Eye (tissue), 1 donor: ENCODE measurements around the gene ACOT12.
A peak's percentile ranks its signal among the peaks of the same experiment; 100 is the strongest.
"Not testable (repeated sequence)": the region's sequence is repeated elsewhere in the genome, so short reads cannot be mapped to it uniquely, and the experiment has no call there.

Source experiments
- DNase-seq: peaks from one replicate; pipeline ENCODE4 v3.0.0-alpha.2; 2015

The ACOT12 gene

GRCh38 chr5:81393783-81394718, at the start of gene ACOT12:
TSS of gene ACOT12 (minus strand) at chr5:81394134. CDS start at chr5:81394114, 20 bp downstream.
- peak; percentile 61 for DNase-seq

- no peak for DNase-seq
Observed at GRCh38 chr5:81435023-81435422, 41.1 kb upstream of the ACOT12 start.

GRCh38 chr5:81429985-81430384, 36.1 kb upstream of the ACOT12 start:
- DNase-seq, result no peak

- DNase-seq, result no peak
Observed at GRCh38 chr5:81429363-81429762, 35.4 kb upstream of the ACOT12 start.

- no peak for DNase-seq
Observed at GRCh38 chr5:81428861-81429260, 34.9 kb upstream of the ACOT12 start.

DNA sequence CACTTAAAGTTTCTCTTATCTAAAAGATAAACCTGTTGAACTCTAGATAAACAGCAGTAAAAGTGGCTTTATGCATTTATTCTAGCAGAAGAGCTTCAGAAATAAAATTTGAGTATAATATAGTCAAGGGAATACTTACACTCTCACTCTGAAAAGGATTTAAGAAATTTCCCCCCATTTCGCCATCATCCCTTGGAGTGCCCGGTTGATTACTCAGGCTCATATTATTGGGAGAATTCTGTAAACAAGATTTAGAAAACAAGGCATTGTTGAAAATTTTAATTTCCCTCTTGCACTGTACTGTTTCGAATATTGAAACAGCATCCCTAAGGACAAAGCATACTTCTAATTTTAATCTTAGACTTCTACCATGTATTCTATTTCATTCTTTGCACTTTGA, 34.5 kb upstream of the ACOT12 start:
- no peak for DNase-seq

- no peak for DNase-seq
Observed at GRCh38 chr5:81427566-81427965, 33.6 kb upstream of the ACOT12 start.

DNA sequence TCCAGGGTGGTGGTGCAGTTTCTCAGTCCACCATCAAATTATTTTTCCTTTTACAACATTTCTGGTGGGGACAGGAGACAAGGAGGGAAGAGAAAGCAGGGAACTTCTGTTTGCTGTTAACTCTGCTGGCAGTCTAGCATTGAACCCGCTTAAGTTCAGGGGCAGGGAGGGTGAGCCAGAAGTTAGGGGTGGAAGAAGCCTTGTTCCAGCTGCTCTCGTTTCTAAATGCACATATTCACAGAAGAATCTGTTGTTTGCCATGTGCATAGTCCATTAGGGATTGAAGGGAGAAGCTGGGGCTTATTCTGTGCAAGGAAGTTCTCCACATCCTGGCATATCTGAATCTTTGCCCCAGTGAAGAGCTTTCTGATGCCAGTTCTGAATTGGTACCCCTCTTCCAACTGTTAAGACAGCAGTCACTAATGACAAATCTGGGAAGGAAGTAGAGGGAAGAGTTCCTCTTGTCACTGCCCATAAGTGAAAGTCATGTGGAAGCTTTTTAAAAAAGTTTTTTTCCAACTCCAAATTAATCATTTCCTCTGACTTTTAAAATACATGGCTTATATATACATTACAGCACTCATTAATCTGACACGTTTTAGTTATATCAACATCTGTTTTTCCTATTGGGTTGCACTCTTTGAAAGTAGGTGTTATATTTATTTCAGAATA, 32.6 kb upstream of the ACOT12 start:
- no peak for DNase-seq

- DNase-seq, result peak; percentile 73
Observed at GRCh38 chr5:81425569-81425968, 31.6 kb upstream of the ACOT12 start.

DNA sequence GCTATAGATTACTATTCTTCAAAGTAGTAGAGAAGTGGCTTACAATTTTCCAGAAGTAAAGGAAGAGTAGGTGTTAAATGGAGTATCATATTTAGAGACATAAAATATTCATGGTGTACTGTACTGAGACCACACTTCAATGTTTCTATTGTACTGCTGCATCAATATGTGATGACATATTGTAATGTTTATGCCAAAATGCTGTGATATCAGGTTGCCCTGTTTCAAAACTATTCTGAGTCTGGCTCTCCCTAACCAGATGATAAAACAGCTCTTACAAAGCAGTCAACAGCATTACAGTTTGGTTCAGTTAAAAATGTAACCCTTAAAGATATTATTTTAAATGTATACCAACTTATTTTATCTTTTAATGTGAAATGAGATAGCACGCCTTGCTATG, 30.8 kb upstream of the ACOT12 start:
- no peak for DNase-seq

GRCh38 chr5:81422671-81423070, 28.7 kb upstream of the ACOT12 start:
- peak; percentile 41 for DNase-seq

DNA sequence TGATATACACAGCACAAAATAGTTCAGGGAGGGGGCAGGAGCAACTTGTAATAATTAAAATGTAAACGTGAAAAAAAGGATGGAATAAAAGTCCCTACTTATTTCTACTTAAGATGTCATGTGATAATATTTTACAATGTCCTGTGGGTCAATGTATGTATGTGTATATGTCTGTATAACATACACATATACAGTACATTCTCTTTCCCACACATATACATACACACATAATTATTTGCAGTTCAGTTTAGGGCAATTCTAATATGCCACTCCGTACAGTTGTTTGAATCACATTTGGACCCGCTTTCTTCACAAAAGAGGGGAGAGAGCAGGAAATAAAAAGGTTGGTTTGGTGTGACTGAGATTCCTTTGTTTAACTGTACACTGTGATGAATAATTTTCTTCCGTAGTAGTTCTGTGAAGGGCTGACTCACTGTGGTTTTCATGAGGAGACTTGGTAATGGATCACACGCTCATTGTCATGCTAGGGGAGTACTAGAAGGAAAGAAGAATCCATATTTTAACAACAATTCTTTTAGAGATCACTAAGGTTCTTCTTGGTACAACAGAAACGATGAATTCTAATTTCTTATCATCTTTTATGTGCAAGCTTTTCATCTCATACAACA, 26.2 kb upstream of the ACOT12 start:
- DNase-seq, result no peak

- DNase-seq, result no peak
Observed at GRCh38 chr5:81418606-81419005, 24.7 kb upstream of the ACOT12 start.

DNA sequence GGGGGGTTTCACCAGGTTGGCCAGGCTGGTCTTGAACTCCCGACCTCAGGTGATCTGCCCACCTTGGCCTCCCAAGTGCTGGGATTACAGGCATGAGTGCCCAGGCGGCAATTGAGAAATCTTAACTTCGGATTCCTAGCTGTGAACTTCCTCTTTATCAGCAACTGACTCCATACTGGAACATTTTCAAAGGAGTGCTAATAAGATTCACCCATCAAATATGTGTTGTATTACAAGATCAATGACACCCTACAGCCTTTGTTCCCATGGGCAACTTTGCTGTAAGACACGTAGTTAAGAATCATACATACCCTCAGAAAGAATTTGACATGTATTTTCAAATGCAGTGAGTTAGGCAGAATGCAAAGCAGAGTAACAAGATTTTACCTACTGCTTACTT, 23.1 kb upstream of the ACOT12 start:
- DNase-seq, result no peak

DNA sequence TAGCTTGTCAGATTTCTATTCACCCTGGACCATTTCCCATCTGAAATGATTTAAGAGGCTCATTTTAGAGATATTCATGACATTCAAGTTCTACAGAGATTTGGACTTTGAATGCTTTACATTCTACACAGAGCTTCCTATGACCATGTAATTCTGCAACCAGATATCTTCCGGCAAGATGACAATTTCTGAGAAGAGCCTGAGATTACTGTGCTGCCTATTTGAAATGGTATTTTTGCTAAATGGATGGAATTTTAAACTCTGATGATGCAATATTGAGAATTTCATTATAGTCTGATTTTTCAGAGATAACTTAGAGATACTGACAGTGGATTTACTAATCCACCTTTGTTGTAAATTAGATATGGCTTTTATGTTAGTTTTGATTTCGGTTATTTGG, 16.0 kb upstream of the ACOT12 start:
- no peak for DNase-seq

DNA sequence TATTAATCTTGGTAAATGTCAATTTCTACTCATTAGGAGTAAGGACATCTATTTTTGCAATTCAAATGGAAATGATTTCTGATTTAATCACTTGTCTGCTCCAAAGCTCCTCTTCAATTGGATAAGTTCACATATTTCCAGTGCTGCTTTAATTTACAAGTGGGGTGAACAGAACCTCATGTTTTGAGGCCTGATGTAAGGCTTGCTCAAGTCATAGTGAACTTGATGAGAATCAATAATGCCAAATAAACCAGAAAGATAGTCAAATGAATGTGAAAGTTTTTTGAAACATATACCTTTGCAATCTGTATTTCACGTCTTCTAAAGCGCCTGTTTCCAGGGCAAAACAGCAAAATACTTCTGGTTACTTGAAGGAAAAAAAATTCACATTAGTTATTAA, 15.4 kb upstream of the ACOT12 start:
- no peak for DNase-seq

GRCh38 chr5:81408496-81408895, 14.6 kb upstream of the ACOT12 start:
- DNase-seq, result no peak

DNA sequence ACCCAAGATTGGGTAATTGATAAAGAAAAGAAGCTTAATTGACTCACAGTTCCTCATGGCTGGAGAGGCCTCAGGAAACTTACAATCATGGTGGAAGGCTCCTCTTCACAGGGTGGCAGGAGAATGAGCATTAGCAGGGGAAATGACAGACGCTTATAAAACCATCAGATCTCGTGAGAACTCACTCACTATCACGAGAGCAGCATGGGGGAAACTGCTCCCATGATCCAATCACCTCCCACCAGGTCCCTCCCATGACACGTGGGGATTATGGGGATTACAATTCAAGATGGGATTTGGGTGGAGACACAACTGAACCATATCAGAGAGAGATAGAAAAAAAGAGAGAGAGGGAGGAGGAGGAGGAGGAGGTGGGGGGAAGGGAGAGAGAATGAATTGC, 13.9 kb upstream of the ACOT12 start:
- not testable (repeated sequence) for DNase-seq

GRCh38 chr5:81405126-81405891, 11.4 kb upstream of the ACOT12 start:
- no peak for DNase-seq

- no peak for DNase-seq
Observed at GRCh38 chr5:81402192-81402930, 8.4 kb upstream of the ACOT12 start.

GRCh38 chr5:81401266-81401665, 7.3 kb upstream of the ACOT12 start:
- DNase-seq, result no peak

- DNase-seq, result no peak
Observed at GRCh38 chr5:81400375-81400774, 6.4 kb upstream of the ACOT12 start.
